Measurements from ENCODE around the gene SEBOX. TPM values are rescaled to one million over a fixed set of nuclear protein-coding genes. Genes with fewer than 3 reads are reported as not detected.

The SEBOX gene
- polyA plus RNA-seq, 3 donors: not detected

DNA sequence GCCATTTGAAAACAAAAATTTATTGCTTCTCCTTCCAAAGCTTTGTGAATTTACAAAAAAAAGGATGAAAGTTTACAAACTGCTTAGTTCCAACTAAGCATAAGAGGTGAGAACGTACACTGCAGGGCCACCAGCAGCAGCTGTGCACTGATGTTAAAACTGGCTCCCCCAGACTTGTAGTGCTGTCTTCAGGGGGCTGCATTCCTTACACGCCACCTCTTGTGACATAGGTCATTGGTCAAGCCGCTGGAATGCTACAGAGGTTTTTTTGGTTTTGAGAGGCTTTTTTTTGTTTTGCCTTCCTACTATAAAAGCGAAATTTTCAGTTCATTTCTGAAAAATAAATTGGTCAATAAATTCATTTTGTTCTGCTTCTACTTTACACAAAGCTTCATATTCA lies 36.7 kb downstream of the SEBOX start:
- Mint-ChIP-seq H3K9me3 (no peaks in the 10 kb centered on the region), H3K27ac (no peak overlapping the region), H3K36me3 (peaks cover 51 to 68% of the 10 kb centered on the region in 2 donors), H3K4me1 (peaks cover 26% of the 10 kb centered on the region), H3K4me3 (no peak overlapping the region), H3K27me3 (ENCODE audit: low read depth in 3 of 3) (peaks cover 0 to 1% (median 0%) of the 10 kb centered on the region in 3 donors)
- H3K27ac ChIP-seq (ENCODE audit: low read depth in 1 of 2, low read length in 2 of 2): no peak overlapping the region
- TF ChIP-seq, protein P1, sequence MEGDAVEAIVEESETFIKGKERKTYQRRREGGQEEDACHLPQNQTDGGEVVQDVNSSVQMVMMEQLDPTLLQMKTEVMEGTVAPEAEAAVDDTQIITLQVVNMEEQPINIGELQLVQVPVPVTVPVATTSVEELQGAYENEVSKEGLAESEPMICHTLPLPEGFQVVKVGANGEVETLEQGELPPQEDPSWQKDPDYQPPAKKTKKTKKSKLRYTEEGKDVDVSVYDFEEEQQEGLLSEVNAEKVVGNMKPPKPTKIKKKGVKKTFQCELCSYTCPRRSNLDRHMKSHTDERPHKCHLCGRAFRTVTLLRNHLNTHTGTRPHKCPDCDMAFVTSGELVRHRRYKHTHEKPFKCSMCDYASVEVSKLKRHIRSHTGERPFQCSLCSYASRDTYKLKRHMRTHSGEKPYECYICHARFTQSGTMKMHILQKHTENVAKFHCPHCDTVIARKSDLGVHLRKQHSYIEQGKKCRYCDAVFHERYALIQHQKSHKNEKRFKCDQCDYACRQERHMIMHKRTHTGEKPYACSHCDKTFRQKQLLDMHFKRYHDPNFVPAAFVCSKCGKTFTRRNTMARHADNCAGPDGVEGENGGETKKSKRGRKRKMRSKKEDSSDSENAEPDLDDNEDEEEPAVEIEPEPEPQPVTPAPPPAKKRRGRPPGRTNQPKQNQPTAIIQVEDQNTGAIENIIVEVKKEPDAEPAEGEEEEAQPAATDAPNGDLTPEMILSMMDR (IDR thresholded peaks at IDR 0.05): no peak
- no peaks in the 10 kb centered on the region for H4K20me1 ChIP-seq (ENCODE audit: insufficient read depth, low read length)
- H3K27me3 ChIP-seq (ENCODE audit: control insufficient read depth in 2 of 2, insufficient read depth in 2 of 2, low read length in 2 of 2): no peaks in the 10 kb centered on the region
- DNase-seq: no peak
- 100% methylated on average over 1 of the region's 4 CpGs for WGBS (ENCODE audit: insufficient coverage)
- H2AFZ ChIP-seq (ENCODE audit: insufficient read depth, low read depth, low read length, poor library complexity, severe bottlenecking): no peak overlapping the region
- intact Hi-C loops (cut with micrococcal nuclease): no loop called here
- peaks cover 42 to 67% of the 10 kb centered on the region in 2 donors for H3K36me3 ChIP-seq (replicated peaks in 1 of 2; ENCODE audit: control insufficient read depth in 1 of 2, insufficient read depth in 2 of 2, low read length in 2 of 2)
- peaks cover 25% of the 10 kb centered on the region for H3K79me2 ChIP-seq (ENCODE audit: insufficient read depth, low read length)
- no peaks in the 10 kb centered on the region for H3K9me3 ChIP-seq (replicated peaks in 1 of 2; ENCODE audit: control insufficient read depth in 1 of 2, insufficient read depth in 1 of 2, low read length in 2 of 2)
- peaks cover 21 to 24% of the 10 kb centered on the region in 2 donors for H3K4me1 ChIP-seq (ENCODE audit: control insufficient read depth in 1 of 2, insufficient read depth in 2 of 2, low read length in 2 of 2)
- H3K4me2 ChIP-seq (replicated peaks; ENCODE audit: extremely low read depth, low read length, poor library complexity, severe bottlenecking): no peak overlapping the region
- no peak overlapping the region for H3K4me3 ChIP-seq (replicated peaks in 1 of 3; ENCODE audit: low read depth in 2 of 3, low read length in 3 of 3)
- H3K9ac ChIP-seq (ENCODE audit: insufficient read depth, low read length, poor library complexity, severe bottlenecking): no peak overlapping the region

- H3K27ac ChIP-seq (ENCODE audit: low read depth in 1 of 2, low read length in 2 of 2): no peak overlapping the region
- 80% methylated on average over 1 of the region's 3 CpGs for WGBS (ENCODE audit: insufficient coverage)
- H3K27ac Mint-ChIP-seq: no peak overlapping the region
Observed at GRCh38 chr17:28327709-28328108, 37.3 kb downstream of the SEBOX start.

More at GRCh38 chr17:28327709-28328108, 37.3 kb downstream of the SEBOX start:
- Histone ChIP-seq H3K36me3 (replicated peaks in 1 of 2; ENCODE audit: control insufficient read depth in 1 of 2, insufficient read depth in 2 of 2, low read length in 2 of 2) (peaks cover 42 to 67% of the 10 kb centered on the region in 2 donors), H4K20me1 (ENCODE audit: insufficient read depth, low read length) (no peaks in the 10 kb centered on the region), H3K9ac (ENCODE audit: insufficient read depth, low read length, poor library complexity, severe bottlenecking) (no peak overlapping the region), H3K4me3 (replicated peaks in 1 of 3; ENCODE audit: low read depth in 2 of 3, low read length in 3 of 3) (no peak overlapping the region), H2AFZ (ENCODE audit: insufficient read depth, low read depth, low read length, poor library complexity, severe bottlenecking) (no peak overlapping the region), H3K79me2 (ENCODE audit: insufficient read depth, low read length) (peaks cover 25% of the 10 kb centered on the region), H3K4me1 (ENCODE audit: control insufficient read depth in 1 of 2, insufficient read depth in 2 of 2, low read length in 2 of 2) (peaks cover 17 to 20% of the 10 kb centered on the region in 2 donors), H3K4me2 (replicated peaks; ENCODE audit: extremely low read depth, low read length, poor library complexity, severe bottlenecking) (no peak overlapping the region), H3K27me3 (ENCODE audit: control insufficient read depth in 2 of 2, insufficient read depth in 2 of 2, low read length in 2 of 2) (no peaks in the 10 kb centered on the region), H3K9me3 (replicated peaks in 1 of 2; ENCODE audit: control insufficient read depth in 1 of 2, insufficient read depth in 1 of 2, low read length in 2 of 2) (no peaks in the 10 kb centered on the region)
- Mint-ChIP-seq H3K4me1 (peaks cover 20% of the 10 kb centered on the region), H3K27me3 (ENCODE audit: low read depth in 3 of 3) (peaks cover 0 to 1% (median 0%) of the 10 kb centered on the region in 3 donors), H3K9me3 (no peaks in the 10 kb centered on the region), H3K4me3 (no peak overlapping the region), H3K36me3 (peaks cover 51 to 68% of the 10 kb centered on the region in 2 donors)
- DNase-seq: no peak
- TF ChIP-seq, protein P1 (IDR thresholded peaks at IDR 0.05): no peak
- intact Hi-C loops (cut with micrococcal nuclease): no loop called here

Data from CD14-positive monocyte (primary cell).